Measurements from ENCODE around the gene BCL2L1.
"Not testable (repeated sequence)": the region's sequence is repeated elsewhere in the genome, so short reads cannot be mapped to it uniquely, and the experiment has no call there.

Gene BCL2L1

DNA sequence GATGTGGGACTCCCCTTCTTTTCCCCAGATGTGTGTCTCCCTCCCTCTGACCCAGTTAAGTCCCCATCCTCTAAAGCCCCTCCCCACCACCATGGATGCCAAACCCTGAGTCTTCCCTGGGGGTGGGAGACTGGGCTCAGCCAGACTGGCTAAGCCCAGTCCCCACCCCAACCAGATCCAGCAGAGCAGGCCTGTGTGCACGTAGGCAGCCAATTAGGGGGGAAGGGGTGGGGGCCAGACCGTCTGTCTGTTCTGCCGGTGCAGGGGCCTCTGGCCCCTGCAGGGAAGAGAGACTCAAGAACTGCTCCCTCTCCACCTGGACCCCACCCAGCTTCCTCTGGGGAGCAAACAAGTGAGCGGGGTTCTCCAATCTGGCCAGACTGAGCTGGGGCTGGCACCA, 84.4 kb downstream of the BCL2L1 start:
- TF ChIP-seq CTCF (IDR thresholded peaks at IDR 0.05; ENCODE audit: insufficient read depth, missing control alignments): no peak
- FAIRE-seq: no peak
- DNase-seq (ENCODE audit: insufficient read length, low spot score): no peak

- DNase-seq (ENCODE audit: insufficient read length, low spot score) (no peak), FAIRE-seq (no peak)
- no peak for TF ChIP-seq CTCF (IDR thresholded peaks at IDR 0.05; ENCODE audit: insufficient read depth, missing control alignments)
These were observed 85.0 kb downstream of the BCL2L1 start, which contains the start of gene COX4I2 for GRCh38 chr20:31637660-31638059. TSS of gene COX4I2 (plus strand) at chr20:31637912. CDS start at chr20:31639018, 1,106 bp downstream.

DNA sequence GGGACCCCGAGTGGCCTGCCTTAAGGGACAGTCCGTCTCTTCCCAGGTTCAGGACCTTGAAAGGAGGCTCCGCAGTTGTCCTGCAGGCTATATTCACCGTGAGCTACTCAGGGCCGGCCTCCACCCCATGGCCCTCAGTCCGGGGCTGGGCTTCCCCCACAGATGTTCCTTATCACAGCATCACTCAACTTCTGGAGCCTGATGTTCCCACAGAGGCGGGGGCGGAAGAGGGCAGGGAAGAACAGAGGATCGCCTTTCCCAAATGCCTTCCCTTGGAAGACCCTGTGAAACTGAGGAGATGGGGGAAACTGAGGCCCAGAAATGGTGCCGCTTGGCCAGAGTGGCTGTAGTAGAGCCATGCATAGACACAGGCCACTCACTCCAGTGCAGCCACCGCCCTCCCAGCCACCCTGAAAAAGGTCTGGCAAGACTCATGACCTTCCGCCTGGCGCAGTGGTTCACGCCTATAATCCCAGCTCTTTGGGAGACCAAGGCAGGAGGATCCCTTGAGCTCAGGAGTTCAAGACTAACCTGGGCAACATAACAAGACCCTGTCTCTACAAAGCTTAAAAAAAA, 89.2 kb downstream of the BCL2L1 start:
- no peak for DNase-seq (ENCODE audit: insufficient read length, low spot score)
- no peak for TF ChIP-seq CTCF (IDR thresholded peaks at IDR 0.05; ENCODE audit: insufficient read depth, missing control alignments)
- FAIRE-seq: no peak

DNA sequence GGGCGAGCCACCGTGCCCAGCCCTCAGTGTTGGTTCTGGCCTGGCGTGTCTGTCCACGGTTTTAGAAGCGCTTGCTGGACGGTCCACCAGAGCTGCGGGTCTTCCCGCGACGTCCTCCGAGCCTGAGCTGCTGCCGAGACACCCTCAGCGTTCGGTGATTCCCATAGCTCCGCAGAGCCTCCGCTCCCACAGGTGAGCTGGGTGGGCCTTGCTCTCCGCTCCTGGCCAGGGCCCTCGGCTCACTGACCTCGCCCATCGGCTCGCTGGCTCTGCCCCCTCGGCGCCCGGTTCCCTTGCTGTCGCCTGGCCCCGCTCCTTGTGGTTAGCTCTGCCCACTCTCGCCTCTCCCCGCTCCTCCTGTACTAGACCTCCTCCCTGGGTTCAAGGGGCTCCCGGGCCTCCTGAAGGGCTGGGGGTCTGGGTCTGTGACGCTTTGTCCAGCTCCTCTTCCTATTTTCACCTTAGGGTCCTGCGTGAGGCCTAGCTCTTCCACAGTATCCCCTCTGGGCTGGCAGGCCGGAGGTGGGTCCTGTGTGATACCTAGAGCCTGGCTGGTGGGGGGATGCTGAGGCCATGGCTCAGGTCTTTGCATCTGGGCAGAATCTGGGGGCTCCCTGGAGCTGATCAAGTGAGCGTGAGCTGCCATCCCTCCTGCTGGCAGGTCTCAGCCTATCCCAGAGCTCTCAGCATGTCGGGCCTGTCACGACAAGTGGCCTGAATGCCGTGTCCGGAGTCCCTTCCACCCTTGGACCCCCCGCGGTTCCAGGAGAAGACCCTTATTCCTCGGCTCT, 89.9 kb downstream of the BCL2L1 start:
- no peak for TF ChIP-seq CTCF (IDR thresholded peaks at IDR 0.05; ENCODE audit: insufficient read depth, missing control alignments)
- FAIRE-seq (no peak), DNase-seq (ENCODE audit: insufficient read length, low spot score) (no peak)

- FAIRE-seq (no peak), DNase-seq (ENCODE audit: insufficient read length, low spot score) (no peak)
- TF ChIP-seq CTCF (IDR thresholded peaks at IDR 0.05; ENCODE audit: insufficient read depth, missing control alignments): no peak
These were observed 92.4 kb downstream of the BCL2L1 start for GRCh38 chr20:31630187-31630790.

GRCh38 chr20:31628057-31628456, 94.6 kb downstream of the BCL2L1 start:
- DNase-seq (ENCODE audit: insufficient read length, low spot score): not testable (repeated sequence)

GRCh38 chr20:31626534-31626933, 96.1 kb downstream of the BCL2L1 start:
- not testable (repeated sequence) for FAIRE-seq; DNase-seq (ENCODE audit: insufficient read length, low spot score)

More at GRCh38 chr20:31628057-31628456, 94.6 kb downstream of the BCL2L1 start:
- not testable (repeated sequence) for FAIRE-seq

- DNase-seq (ENCODE audit: insufficient read length, low spot score); FAIRE-seq: not testable (repeated sequence)
These were observed 99.6 kb downstream of the BCL2L1 start for GRCh38 chr20:31623123-31623505.

Data from D721Med (cell line).